B cell (primary cell): ENCODE data around the gene SLC49A3. TPM values are rescaled to one million over a fixed set of nuclear protein-coding genes. Genes with fewer than 3 reads are reported as not detected.

Experiments
- ATAC-seq: fragments of 200-7000 bp; cut with Tn5 transposase; one replicate; pipeline ENCODE4 v1.10.0; 2021; ENCODE audit warnings: low read depth, mild to moderate bottlenecking, moderate number of reproducible peaks, moderate library complexity
- CTCF ChIA-PET: fragments of 350-600 bp; sonication (Branson Sonifier 250); formaldehyde crosslinking; loops from one replicate; lab custom pipeline; 2021; ENCODE audit warnings: antibody characterized with exemption, inconsistent platforms; lab: Charles Lee
- POLR2A ChIA-PET: fragments of 350-600 bp; sonication (Branson Sonifier 250); formaldehyde crosslinking; loops from one replicate; lab custom pipeline; 2021; ENCODE audit warnings: antibody characterized with exemption; lab: Charles Lee
- DNase-seq: peaks from one replicate; pipeline ENCODE4 v3.0.0; 2013
- H2AFZ ChIP-seq: 2 replicates; pipeline ENCODE4 v1.6.1; 2012; ENCODE audit warnings: mild to moderate bottlenecking, low read depth, low read length; ENCODE audit not compliant: insufficient read depth, poor library complexity, severe bottlenecking
- H3K27ac ChIP-seq, 2 donors: 1 replicate in 1 of 2; 2 replicates in 1 of 2; pipeline ENCODE4 v1.5.1; 2012 to 2013; ENCODE audit warnings: low read length in 2 of 2, mild to moderate bottlenecking in 2 of 2, moderate library complexity in 1 of 2
- H3K27me3 ChIP-seq, 4 experiments: fragments of 200-600 bp in 1 of 4; sonication (generic) in 1 of 4; replicated peaks in 1 of 4; 1 replicate in 2 of 4; 2 replicates in 2 of 4; pipeline versions ENCODE4 v1.6.1 to v1.7.0; 2013 to 2016; ENCODE audit warnings: low read length in 3 of 4, mild to moderate bottlenecking in 2 of 4, mixed read lengths in 1 of 4, moderate library complexity in 1 of 4; ENCODE audit not compliant: insufficient read depth in 4 of 4, control insufficient read depth in 3 of 4; ENCODE audit errors: control extremely low read depth in 1 of 4
- H3K36me3 ChIP-seq, 2 experiments: replicated peaks in 1 of 2; 1 replicate in 1 of 2; 2 replicates in 1 of 2; pipeline versions ENCODE4 v1.6.1 to v1.7.1; 2013; ENCODE audit warnings: low read length in 1 of 2; ENCODE audit not compliant: insufficient read depth in 2 of 2, control insufficient read depth in 1 of 2; ENCODE audit errors: control extremely low read depth in 1 of 2, extremely low read depth in 1 of 2
- H3K4me1 ChIP-seq, 2 donors: fragments of 200-600 bp in 1 of 2; sonication (generic) in 1 of 2; 1 replicate in 1 of 2; 2 replicates in 1 of 2; pipeline versions ENCODE4 v1.5.1 to v1.6.1; 2013 to 2017; ENCODE audit warnings: low read length in 2 of 2; ENCODE audit not compliant: control insufficient read depth in 2 of 2, insufficient read depth in 2 of 2
- H3K4me2 ChIP-seq: replicated peaks from 2 replicates; pipeline ENCODE3; 2012; ENCODE audit warnings: mild to moderate bottlenecking, low read depth, low read length; ENCODE audit not compliant: poor library complexity, severe bottlenecking
- H3K4me3 ChIP-seq, 5 experiments: fragments of 200-600 bp in 1 of 5; sonication (generic) in 1 of 5; 1 replicate in 3 of 5; 2 replicates in 2 of 5; pipeline versions ENCODE4 v1.5.1 to v1.7.0; 2011 to 2016; ENCODE audit warnings: low read length in 4 of 5, mild to moderate bottlenecking in 4 of 5, low read depth in 2 of 5, control low read depth in 1 of 5, moderate library complexity in 1 of 5; ENCODE audit not compliant: insufficient read depth in 1 of 5; ENCODE audit errors: control extremely low read depth in 1 of 5, extremely low read depth in 1 of 5
- H3K79me2 ChIP-seq: fragments of 200-600 bp; sonication (generic); one replicate; pipeline ENCODE4 v1.6.0; 2016; ENCODE audit warnings: low read length; ENCODE audit not compliant: control insufficient read depth, insufficient read depth
- H3K9ac ChIP-seq: fragments of 200-600 bp; sonication (generic); 2 replicates; pipeline ENCODE4 v1.6.1; 2017; ENCODE audit warnings: mild to moderate bottlenecking, low read length, moderate library complexity
- H3K9me3 ChIP-seq, 3 donors: one replicate each; pipeline versions ENCODE4 v1.6.1 to v1.7.1; 2013; ENCODE audit warnings: low read length in 2 of 3; ENCODE audit not compliant: control insufficient read depth in 2 of 3, insufficient read depth in 1 of 3; ENCODE audit errors: control extremely low read depth in 1 of 3
- H4K20me1 ChIP-seq: 2 replicates; pipeline ENCODE4 v1.6.0; 2012; ENCODE audit warnings: mild to moderate bottlenecking, low read length; ENCODE audit not compliant: insufficient read depth, control insufficient read depth, poor library complexity, severe bottlenecking
- H3K27ac Mint-ChIP-seq: one replicate; pipeline ENCODE4 v1.8.0; 2021; ENCODE audit warnings: mixed read lengths
- H3K27me3 Mint-ChIP-seq: one replicate; pipeline ENCODE4 v1.8.0; 2021; ENCODE audit warnings: mixed read lengths
- H3K4me1 Mint-ChIP-seq: one replicate; pipeline ENCODE4 v1.8.0; 2021; ENCODE audit warnings: mixed read lengths
- H3K4me3 Mint-ChIP-seq: one replicate; pipeline ENCODE4 v1.8.0; 2021; ENCODE audit warnings: mixed read lengths
- H3K9me3 Mint-ChIP-seq: one replicate; pipeline ENCODE4 v1.8.0; 2022; ENCODE audit warnings: mixed read lengths; ENCODE audit not compliant: insufficient read depth
- EZH2 ChIP-seq: IDR thresholded peaks from 2 replicates; pipeline ENCODE4 v1.6.1; 2012; ENCODE audit warnings: borderline replicate concordance, low read depth, mild to moderate bottlenecking, moderate library complexity, low read length; ENCODE audit not compliant: insufficient read depth, poor library complexity, severe bottlenecking
- WGBS: methylation state at CpG from one replicate; pipeline ENCODE4 v1.1.5; 2013; ENCODE audit warnings: missing lambda C conversion rate; ENCODE audit not compliant: insufficient coverage; 5-methylcytosine and 5-hydroxymethylcytosine counted together
- intact Hi-C: fragments of 100-400 bp; cut with micrococcal nuclease; formaldehyde crosslinking; loops from one replicate; pipeline ENCODE4 v1.10.0; 2022
- polyA plus RNA-seq: library from polyadenylated mRNA; depleted of rRNA; stranded (reverse); fragments of >200 nt; gene quantifications from 2 replicates; pipeline ENCODE4 v1.2.3, GENCODE V29; 2012
- total RNA-seq, 2 donors: library from RNA; stranded (reverse); fragments of 120-200 nt in 1 of 2; gene quantifications; 1 replicate in 1 of 2; 2 replicates in 1 of 2; pipeline versions ENCODE4 v1.2.3 to v1.2.4, GENCODE V29; 2013 to 2022
- TF ChIP-seq, protein P1 (sequence below): fragments of 200-600 bp; IDR thresholded peaks from one replicate; pipeline ENCODE4 v1.8.0; 2022; ENCODE audit warnings: antibody characterized with exemption, mild to moderate bottlenecking

Gene SLC49A3
- total and polyA plus RNA-seq, 2 donors (not counting 1 experiment from before 2014, with no cell fraction given): 2.0 to 4.3 TPM

- H3K27me3 Mint-ChIP-seq: no peaks in the 10 kb centered on the region
- Histone ChIP-seq H3K9me3 (peaks cover 0 to 12% (median 0%) of the 10 kb centered on the region in 3 donors), H3K79me2 (peaks cover 86% of the 10 kb centered on the region), H3K9ac (no peak overlapping the region), H2AFZ (no peak overlapping the region), H3K36me3 (no peaks in the 10 kb centered on the region), H3K27me3 (no peaks in the 10 kb centered on the region), H3K4me2 (no peak overlapping the region), H4K20me1 (peaks cover 92% of the 10 kb centered on the region), H3K4me1 (no peaks in the 10 kb centered on the region), H3K27ac (no peak overlapping the region), H3K4me3 (no peak overlapping the region)
- TF ChIP-seq, protein P1, sequence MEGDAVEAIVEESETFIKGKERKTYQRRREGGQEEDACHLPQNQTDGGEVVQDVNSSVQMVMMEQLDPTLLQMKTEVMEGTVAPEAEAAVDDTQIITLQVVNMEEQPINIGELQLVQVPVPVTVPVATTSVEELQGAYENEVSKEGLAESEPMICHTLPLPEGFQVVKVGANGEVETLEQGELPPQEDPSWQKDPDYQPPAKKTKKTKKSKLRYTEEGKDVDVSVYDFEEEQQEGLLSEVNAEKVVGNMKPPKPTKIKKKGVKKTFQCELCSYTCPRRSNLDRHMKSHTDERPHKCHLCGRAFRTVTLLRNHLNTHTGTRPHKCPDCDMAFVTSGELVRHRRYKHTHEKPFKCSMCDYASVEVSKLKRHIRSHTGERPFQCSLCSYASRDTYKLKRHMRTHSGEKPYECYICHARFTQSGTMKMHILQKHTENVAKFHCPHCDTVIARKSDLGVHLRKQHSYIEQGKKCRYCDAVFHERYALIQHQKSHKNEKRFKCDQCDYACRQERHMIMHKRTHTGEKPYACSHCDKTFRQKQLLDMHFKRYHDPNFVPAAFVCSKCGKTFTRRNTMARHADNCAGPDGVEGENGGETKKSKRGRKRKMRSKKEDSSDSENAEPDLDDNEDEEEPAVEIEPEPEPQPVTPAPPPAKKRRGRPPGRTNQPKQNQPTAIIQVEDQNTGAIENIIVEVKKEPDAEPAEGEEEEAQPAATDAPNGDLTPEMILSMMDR: no peak
- no peak for TF ChIP-seq EZH2
- ATAC-seq: no peak
- intact Hi-C loops: no loop called here
- ChIA-PET CTCF (no interaction called here), POLR2A (no interaction called here)
- no peaks in the 10 kb centered on the region for H3K9me3 Mint-ChIP-seq
- H3K4me1 Mint-ChIP-seq: peaks cover 6% of the 10 kb centered on the region
- 99% methylated on average over 44 of the region's 47 CpGs for WGBS
- DNase-seq: no peak
- H3K27ac Mint-ChIP-seq: no peak overlapping the region
- H3K4me3 Mint-ChIP-seq: no peak overlapping the region
Measured at GRCh38 chr4:722169-722725, 33.3 kb upstream of the SLC49A3 start.

- Histone ChIP-seq H3K4me1 (no peaks in the 10 kb centered on the region), H3K4me3 (no peak overlapping the region), H2AFZ (no peak overlapping the region), H3K27me3 (no peaks in the 10 kb centered on the region), H3K36me3 (no peaks in the 10 kb centered on the region), H4K20me1 (peaks cover 89% of the 10 kb centered on the region), H3K9ac (no peak overlapping the region), H3K79me2 (peaks cover 81% of the 10 kb centered on the region), H3K9me3 (peaks cover 0 to 12% (median 0%) of the 10 kb centered on the region in 3 donors), H3K4me2 (no peak overlapping the region), H3K27ac (no peak overlapping the region)
- DNase-seq (no peak), ATAC-seq (no peak)
- Mint-ChIP-seq H3K9me3 (no peaks in the 10 kb centered on the region), H3K27me3 (no peaks in the 10 kb centered on the region), H3K4me1 (peaks cover 6% of the 10 kb centered on the region), H3K4me3 (no peak overlapping the region), H3K27ac (no peak overlapping the region)
- ChIA-PET CTCF (no interaction called here), POLR2A (no interaction called here)
- 88% methylated on average over 30 of the region's 31 CpGs for WGBS
- intact Hi-C loops: no loop called here
- TF ChIP-seq, protein P1: no peak
- no peak for TF ChIP-seq EZH2
Measured at GRCh38 chr4:721261-722168, 32.6 kb upstream of the SLC49A3 start.
